OCI-LY7 (cell line): ENCODE data around the gene ITSN2. TPM values are rescaled to one million over a fixed set of nuclear protein-coding genes. Genes with fewer than 3 reads are reported as not detected.

Experiments
- BruUV-seq: library from RNA; stranded (reverse); fragments of 400-500 nt; replicated peaks from 2 replicates; lab custom pipeline; 2021; lab: Mats Ljungman, UMichigan
- CTCF ChIA-PET: fragments of 300-600 bp; sonication (Branson Sonifier 250); formaldehyde crosslinking; loops from one replicate; lab custom pipeline; 2022; ENCODE audit warnings: antibody characterized with exemption; ENCODE audit not compliant: unreplicated experiment; lab: Charles Lee
- POLR2A ChIA-PET: fragments of 300-600 bp; sonication (Branson Sonifier 250); formaldehyde crosslinking; loops from one replicate; lab custom pipeline; 2022; ENCODE audit warnings: antibody characterized with exemption; lab: Charles Lee
- DNase-seq: peaks from one replicate; pipeline ENCODE4 v3.0.0-alpha.2; 2015; ENCODE audit warnings: low spot score
- H2AFZ ChIP-seq: fragments of 200-600 bp; sonication (generic), shearing (Covaris generic); 2 replicates; pipeline ENCODE4 v1.6.1; 2014; ENCODE audit warnings: mild to moderate bottlenecking, antibody characterized with exemption, low read length, moderate library complexity
- H3K27ac ChIP-seq: fragments of 200-600 bp; sonication (generic); 2 replicates; pipeline ENCODE4 v1.5.1; 2014; ENCODE audit warnings: mixed run types, low read depth, mild to moderate bottlenecking, moderate library complexity, low read length, inconsistent platforms; ENCODE audit not compliant: poor library complexity, severe bottlenecking
- H3K36me3 ChIP-seq: fragments of 200-600 bp; sonication (generic); 2 replicates; pipeline ENCODE4 v1.6.1; 2014; ENCODE audit warnings: mild to moderate bottlenecking, antibody characterized with exemption, low read length, moderate library complexity, mixed read lengths; ENCODE audit not compliant: insufficient read depth
- H3K4me1 ChIP-seq: fragments of 200-600 bp; sonication (generic); 2 replicates; pipeline ENCODE4 v1.5.1; 2014; ENCODE audit warnings: mild to moderate bottlenecking, low read length; ENCODE audit not compliant: insufficient read depth, poor library complexity, severe bottlenecking
- H3K4me2 ChIP-seq: fragments of 200-600 bp; sonication (generic); 2 replicates; pipeline ENCODE4 v1.6.1; 2014; ENCODE audit warnings: mild to moderate bottlenecking, low read length
- H3K4me3 ChIP-seq: fragments of 200-600 bp; sonication (generic); 2 replicates; pipeline ENCODE4 v1.5.1; 2014; ENCODE audit warnings: mild to moderate bottlenecking, low read depth, low read length; ENCODE audit not compliant: poor library complexity, severe bottlenecking
- H3K79me2 ChIP-seq: fragments of 200-600 bp; sonication (generic); 2 replicates; pipeline ENCODE4 v1.6.1; 2016; ENCODE audit warnings: low read depth, mild to moderate bottlenecking, low read length, moderate library complexity, mixed read lengths; ENCODE audit not compliant: insufficient read depth
- H3K9me2 ChIP-seq: fragments of 200-600 bp; sonication (generic); 2 replicates; pipeline ENCODE4 v1.6.1; 2016; ENCODE audit warnings: mild to moderate bottlenecking, low read length, mixed read lengths; ENCODE audit not compliant: insufficient read depth
- H3K9me3 ChIP-seq: fragments of 200-600 bp; sonication (generic); 2 replicates; pipeline ENCODE4 v1.6.1; 2014; ENCODE audit warnings: mild to moderate bottlenecking, mixed run types, low read length, mixed read lengths
- H4K20me1 ChIP-seq: fragments of 200-600 bp; sonication (generic); 2 replicates; pipeline ENCODE4 v1.6.1; 2014; ENCODE audit warnings: mild to moderate bottlenecking, antibody characterized with exemption, low read length, moderate library complexity, mixed read lengths; ENCODE audit not compliant: insufficient read depth
- EZH2phosphoT487 ChIP-seq: fragments of 200-600 bp; sonication (generic); IDR thresholded peaks from 2 replicates; pipeline ENCODE4 v1.6.1; 2018; ENCODE audit warnings: low read depth, borderline replicate concordance, mild to moderate bottlenecking, mixed run types, antibody characterized with exemption, low read length, moderate library complexity, mixed read lengths
- intact Hi-C: fragments of 100-400 bp; cut with micrococcal nuclease; formaldehyde crosslinking; loops from one replicate; pipeline ENCODE4 v1.10.0; 2022; ENCODE audit not compliant: unreplicated experiment
- total RNA-seq, 2 experiments: library from RNA; depleted of rRNA in 1 of 2; stranded (reverse); fragments of >200 nt in 1 of 2; shearing (Covaris generic) in 1 of 2; gene quantifications; 2 replicates each; pipeline ENCODE4 v1.2.3, GENCODE V29; 2014 to 2022
- TF ChIP-seq, protein P1 (sequence below): fragments of 200-600 bp; sonication (generic); conservative IDR thresholded peaks from 2 replicates; pipeline ENCODE4 v1.5.1; 2014; ENCODE audit warnings: mild to moderate bottlenecking, antibody characterized with exemption, low read length, moderate library complexity, mixed read lengths

The ITSN2 gene
- total RNA-seq, 2 experiments from 2014 or later, result 25.4 to 65.7 TPM

- H3K9me2 ChIP-seq, result no peaks in the 10 kb centered on the region
- H3K79me2 ChIP-seq, result no peaks in the 10 kb centered on the region
- TF ChIP-seq, protein P1, sequence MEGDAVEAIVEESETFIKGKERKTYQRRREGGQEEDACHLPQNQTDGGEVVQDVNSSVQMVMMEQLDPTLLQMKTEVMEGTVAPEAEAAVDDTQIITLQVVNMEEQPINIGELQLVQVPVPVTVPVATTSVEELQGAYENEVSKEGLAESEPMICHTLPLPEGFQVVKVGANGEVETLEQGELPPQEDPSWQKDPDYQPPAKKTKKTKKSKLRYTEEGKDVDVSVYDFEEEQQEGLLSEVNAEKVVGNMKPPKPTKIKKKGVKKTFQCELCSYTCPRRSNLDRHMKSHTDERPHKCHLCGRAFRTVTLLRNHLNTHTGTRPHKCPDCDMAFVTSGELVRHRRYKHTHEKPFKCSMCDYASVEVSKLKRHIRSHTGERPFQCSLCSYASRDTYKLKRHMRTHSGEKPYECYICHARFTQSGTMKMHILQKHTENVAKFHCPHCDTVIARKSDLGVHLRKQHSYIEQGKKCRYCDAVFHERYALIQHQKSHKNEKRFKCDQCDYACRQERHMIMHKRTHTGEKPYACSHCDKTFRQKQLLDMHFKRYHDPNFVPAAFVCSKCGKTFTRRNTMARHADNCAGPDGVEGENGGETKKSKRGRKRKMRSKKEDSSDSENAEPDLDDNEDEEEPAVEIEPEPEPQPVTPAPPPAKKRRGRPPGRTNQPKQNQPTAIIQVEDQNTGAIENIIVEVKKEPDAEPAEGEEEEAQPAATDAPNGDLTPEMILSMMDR, result no peak
- TF ChIP-seq EZH2phosphoT487, result no peak
- H4K20me1 ChIP-seq, result no peaks in the 10 kb centered on the region
- H3K4me3 ChIP-seq, result no peak within 1 kb of the TSS
- intact Hi-C loops, result no loop called here
- ChIA-PET POLR2A (no interaction called here), CTCF (no interaction called here)
- no peak within 1 kb of the TSS for H3K27ac ChIP-seq
- H2AFZ ChIP-seq, result no peak within 1 kb of the TSS
- no TSS peak for BruUV-seq
- no peaks in the 10 kb centered on the region for H3K9me3 ChIP-seq
- no peak within 1 kb of the TSS for H3K4me2 ChIP-seq
- no peaks in the 10 kb centered on the region for H3K36me3 ChIP-seq
- H3K4me1 ChIP-seq, result no peaks in the 10 kb centered on the region
- DNase-seq, result no peak
These were observed 185.5 kb downstream of the ITSN2 start, which contains the start of gene FAM228A for GRCh38 chr2:24174851-24175277. FAM228A (plus strand) TSS chr2:24175053; CDS start chr2:24175481, 428 bp downstream.

GRCh38 chr2:24169023-24169422, 191.3 kb downstream of the ITSN2 start:
- BruUV-seq, result no TSS peak
- H3K36me3 ChIP-seq, result no peaks in the 10 kb centered on the region
- TF ChIP-seq EZH2phosphoT487, result no peak
- TF ChIP-seq, protein P1, result no peak
- H3K9me2 ChIP-seq, result no peaks in the 10 kb centered on the region
- no peaks in the 10 kb centered on the region for H3K9me3 ChIP-seq
- POLR2A ChIA-PET, result interaction anchor here (0.7 kb wide), 1 partner anchor 310 kb away, joined by 3 read pairs; no protein-coding TSS in a partner anchor
- no peak overlapping the region for H3K4me3 ChIP-seq
- no peaks in the 10 kb centered on the region for H3K4me1 ChIP-seq
- CTCF ChIA-PET, result no interaction called here
- H3K4me2 ChIP-seq, result no peak overlapping the region
- H2AFZ ChIP-seq, result no peak overlapping the region
- H3K79me2 ChIP-seq, result no peaks in the 10 kb centered on the region
- no peak for DNase-seq
- intact Hi-C loops, result no loop called here
- H3K27ac ChIP-seq, result no peak overlapping the region
- no peaks in the 10 kb centered on the region for H4K20me1 ChIP-seq

DNA sequence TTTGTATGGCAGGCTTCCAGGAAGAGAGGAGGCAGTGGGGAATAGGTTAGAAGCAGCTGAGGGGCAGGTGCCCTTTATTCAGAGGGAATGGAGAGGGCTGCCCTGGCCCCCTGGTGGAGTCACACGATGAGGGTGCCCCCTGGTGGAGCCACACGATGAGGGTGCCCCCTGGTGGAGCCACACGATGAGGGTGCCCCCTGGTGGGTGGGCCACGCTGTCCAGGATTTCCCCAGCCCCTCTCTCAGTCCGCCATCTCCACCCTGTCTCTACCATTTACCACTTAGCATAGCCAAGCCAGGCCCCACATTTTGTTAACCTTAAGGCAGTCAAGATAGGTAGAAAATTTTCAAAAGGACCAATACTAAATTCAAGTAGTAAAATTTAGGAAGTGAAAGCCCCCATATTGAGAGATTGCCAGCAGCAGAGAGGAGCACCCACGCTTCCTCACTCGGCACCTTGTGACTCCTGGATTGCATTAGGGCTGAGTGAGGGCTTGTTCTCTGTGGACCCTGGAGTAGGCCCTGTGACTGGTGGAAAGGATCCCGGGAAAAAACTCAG, 195.8 kb downstream of the ITSN2 start:
- ChIA-PET POLR2A (no interaction called here), CTCF (interaction anchor here (0.6 kb wide), 1 partner anchor 99 kb away, joined by 3 read pairs; no protein-coding TSS in a partner anchor)
- Histone ChIP-seq H3K36me3 (no peaks in the 10 kb centered on the region), H2AFZ (no peak overlapping the region), H3K4me3 (no peak overlapping the region), H3K9me3 (peaks cover 6% of the 10 kb centered on the region; the same call in 1 of the 2 replicates), H4K20me1 (no peaks in the 10 kb centered on the region), H3K27ac (no peak overlapping the region), H3K79me2 (no peaks in the 10 kb centered on the region), H3K9me2 (no peaks in the 10 kb centered on the region), H3K4me1 (no peaks in the 10 kb centered on the region), H3K4me2 (no peak overlapping the region; the same call in 1 of the 2 replicates)
- intact Hi-C loops, result loop anchor here (1.0 to 5.0 kb wide), 5 partner anchors 143 to 340 kb away; partner anchors contain the start of gene ATAD2B
- no TSS peak for BruUV-seq
- TF ChIP-seq EZH2phosphoT487, result no peak
- TF ChIP-seq, protein P1, result peak; percentile 99
- DNase-seq, result peak; percentile 67
